Measurements from ENCODE around the gene ADAMTS18.

The ADAMTS18 gene

GRCh38 chr16:77439106-77439505 is 4.3 kb upstream of the ADAMTS18 start:
- no peak overlapping the region for H3K4me3 ChIP-seq (ENCODE audit: control insufficient read depth, low read depth, low read length)
- DNase-seq (ENCODE audit: low read depth), result no peak
- TF ChIP-seq CTCF (IDR thresholded peaks at IDR 0.05; ENCODE audit: control insufficient read depth, insufficient read depth, low read depth, low read length, missing control alignments), result no peak

- TF ChIP-seq CTCF (IDR thresholded peaks at IDR 0.05; ENCODE audit: control insufficient read depth, insufficient read depth, low read depth, low read length, missing control alignments), result peak; percentile 8
- no peak overlapping the region for H3K4me3 ChIP-seq (ENCODE audit: control insufficient read depth, low read depth, low read length)
- no peak for DNase-seq (ENCODE audit: low read depth)
Observed at GRCh38 chr16:77437859-77438258, 3.0 kb upstream of the ADAMTS18 start.

GRCh38 chr16:77435272-77435820 is 512 bp upstream of the ADAMTS18 start:
- DNase-seq (ENCODE audit: low read depth), result no peak
- TF ChIP-seq CTCF (IDR thresholded peaks at IDR 0.05; ENCODE audit: control insufficient read depth, insufficient read depth, low read depth, low read length, missing control alignments), result no peak
- H3K4me3 ChIP-seq (ENCODE audit: control insufficient read depth, low read depth, low read length), result no peak overlapping the region

GRCh38 chr16:77434022-77434529 is 758 bp downstream of the ADAMTS18 start:
- no peak for TF ChIP-seq CTCF (IDR thresholded peaks at IDR 0.05; ENCODE audit: control insufficient read depth, insufficient read depth, low read depth, low read length, missing control alignments)
- DNase-seq (ENCODE audit: low read depth), result no peak
- H3K4me3 ChIP-seq (ENCODE audit: control insufficient read depth, low read depth, low read length), result no peak overlapping the region

GRCh38 chr16:77433146-77433545 is 1.7 kb downstream of the ADAMTS18 start:
- no peak overlapping the region for H3K4me3 ChIP-seq (ENCODE audit: control insufficient read depth, low read depth, low read length)
- no peak for TF ChIP-seq CTCF (IDR thresholded peaks at IDR 0.05; ENCODE audit: control insufficient read depth, insufficient read depth, low read depth, low read length, missing control alignments)
- no peak for DNase-seq (ENCODE audit: low read depth)

GRCh38 chr16:77432264-77432663 is 2.6 kb downstream of the ADAMTS18 start:
- no peak for DNase-seq (ENCODE audit: low read depth)
- no peak overlapping the region for H3K4me3 ChIP-seq (ENCODE audit: control insufficient read depth, low read depth, low read length)
- TF ChIP-seq CTCF (IDR thresholded peaks at IDR 0.05; ENCODE audit: control insufficient read depth, insufficient read depth, low read depth, low read length, missing control alignments), result no peak

All from AG09309 (cell line).